GM19372 (cell line): ENCODE results near the gene PCDHGA1.

Experiments used
- ATAC-seq: cut with Tn5 transposase; IDR thresholded peaks from one replicate; pipeline ENCODE4 v1.9.1; 2021; ENCODE audit warnings: mild to moderate bottlenecking, low read depth, moderate library complexity; ENCODE audit not compliant: unreplicated experiment

The PCDHGA1 gene

DNA sequence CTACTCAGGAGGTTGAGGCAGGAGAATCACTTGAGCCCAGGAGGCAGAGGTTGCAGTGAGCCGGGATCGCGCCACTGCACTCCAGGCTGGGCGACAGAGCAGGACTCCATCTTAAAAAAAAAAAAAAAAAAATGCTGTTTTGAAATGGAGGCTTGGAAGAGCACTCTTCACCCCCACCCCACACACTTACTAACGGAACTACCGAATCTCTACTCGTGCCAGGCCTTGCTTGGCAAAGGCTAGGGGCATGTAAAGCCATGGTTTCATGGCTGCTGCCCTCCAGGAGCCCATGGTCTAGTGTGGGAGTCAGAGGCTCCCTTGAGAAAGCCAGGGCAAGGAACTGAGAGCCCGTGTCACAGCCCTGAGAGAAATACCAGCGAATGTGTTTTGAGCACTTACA, 179.8 kb downstream of the PCDHGA1 start:
- no peak for ATAC-seq

DNA sequence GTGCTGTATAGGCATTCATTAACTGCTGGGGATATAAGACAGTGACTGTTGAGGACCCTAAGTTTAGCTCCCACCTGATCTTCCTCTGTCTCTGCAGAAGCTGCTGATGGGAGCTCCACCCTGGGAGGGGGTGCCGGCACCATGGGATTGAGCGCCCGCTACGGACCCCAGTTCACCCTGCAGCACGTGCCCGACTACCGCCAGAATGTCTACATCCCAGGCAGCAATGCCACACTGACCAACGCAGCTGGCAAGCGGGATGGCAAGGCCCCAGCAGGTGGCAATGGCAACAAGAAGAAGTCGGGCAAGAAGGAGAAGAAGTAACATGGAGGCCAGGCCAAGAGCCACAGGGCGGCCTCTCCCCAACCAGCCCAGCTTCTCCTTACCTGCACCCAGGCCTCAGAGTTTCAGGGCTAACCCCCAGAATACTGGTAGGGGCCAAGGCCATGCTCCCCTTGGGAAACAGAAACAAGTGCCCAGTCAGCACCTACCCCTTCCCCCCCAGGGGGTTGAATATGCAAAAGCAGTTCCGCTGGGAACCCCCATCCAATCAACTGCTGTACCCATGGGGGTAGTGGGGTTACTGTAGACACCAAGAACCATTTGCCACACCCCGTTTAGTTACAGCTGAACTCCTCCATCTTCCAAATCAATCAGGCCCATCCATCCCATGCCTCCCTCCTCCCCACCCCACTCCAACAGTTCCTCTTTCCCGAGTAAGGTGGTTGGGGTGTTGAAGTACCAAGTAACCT, 180.7 kb downstream of the PCDHGA1 start:
- no peak for ATAC-seq

DNA sequence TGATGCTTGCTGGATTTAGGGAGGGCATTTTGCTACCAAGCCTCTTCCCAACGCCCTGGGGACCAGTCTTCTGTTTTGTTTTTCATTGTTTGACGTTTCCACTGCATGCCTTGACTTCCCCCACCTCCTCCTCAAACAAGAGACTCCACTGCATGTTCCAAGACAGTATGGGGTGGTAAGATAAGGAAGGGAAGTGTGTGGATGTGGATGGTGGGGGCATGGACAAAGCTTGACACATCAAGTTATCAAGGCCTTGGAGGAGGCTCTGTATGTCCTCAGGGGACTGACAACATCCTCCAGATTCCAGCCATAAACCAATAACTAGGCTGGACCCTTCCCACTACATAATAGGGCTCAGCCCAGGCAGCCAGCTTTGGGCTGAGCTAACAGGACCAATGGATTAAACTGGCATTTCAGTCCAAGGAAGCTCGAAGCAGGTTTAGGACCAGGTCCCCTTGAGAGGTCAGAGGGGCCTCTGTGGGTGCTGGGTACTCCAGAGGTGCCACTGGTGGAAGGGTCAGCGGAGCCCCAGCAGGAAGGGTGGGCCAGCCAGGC, 181.5 kb downstream of the PCDHGA1 start:
- no peak for ATAC-seq

DNA sequence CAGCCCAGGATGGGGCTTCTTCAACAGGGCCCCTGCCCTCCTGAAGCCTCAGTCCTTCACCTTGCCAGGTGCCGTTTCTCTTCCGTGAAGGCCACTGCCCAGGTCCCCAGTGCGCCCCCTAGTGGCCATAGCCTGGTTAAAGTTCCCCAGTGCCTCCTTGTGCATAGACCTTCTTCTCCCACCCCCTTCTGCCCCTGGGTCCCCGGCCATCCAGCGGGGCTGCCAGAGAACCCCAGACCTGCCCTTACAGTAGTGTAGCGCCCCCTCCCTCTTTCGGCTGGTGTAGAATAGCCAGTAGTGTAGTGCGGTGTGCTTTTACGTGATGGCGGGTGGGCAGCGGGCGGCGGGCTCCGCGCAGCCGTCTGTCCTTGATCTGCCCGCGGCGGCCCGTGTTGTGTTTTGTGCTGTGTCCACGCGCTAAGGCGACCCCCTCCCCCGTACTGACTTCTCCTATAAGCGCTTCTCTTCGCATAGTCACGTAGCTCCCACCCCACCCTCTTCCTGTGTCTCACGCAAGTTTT, 182.1 kb downstream of the PCDHGA1 start:
- peak; percentile 28 for ATAC-seq

DNA sequence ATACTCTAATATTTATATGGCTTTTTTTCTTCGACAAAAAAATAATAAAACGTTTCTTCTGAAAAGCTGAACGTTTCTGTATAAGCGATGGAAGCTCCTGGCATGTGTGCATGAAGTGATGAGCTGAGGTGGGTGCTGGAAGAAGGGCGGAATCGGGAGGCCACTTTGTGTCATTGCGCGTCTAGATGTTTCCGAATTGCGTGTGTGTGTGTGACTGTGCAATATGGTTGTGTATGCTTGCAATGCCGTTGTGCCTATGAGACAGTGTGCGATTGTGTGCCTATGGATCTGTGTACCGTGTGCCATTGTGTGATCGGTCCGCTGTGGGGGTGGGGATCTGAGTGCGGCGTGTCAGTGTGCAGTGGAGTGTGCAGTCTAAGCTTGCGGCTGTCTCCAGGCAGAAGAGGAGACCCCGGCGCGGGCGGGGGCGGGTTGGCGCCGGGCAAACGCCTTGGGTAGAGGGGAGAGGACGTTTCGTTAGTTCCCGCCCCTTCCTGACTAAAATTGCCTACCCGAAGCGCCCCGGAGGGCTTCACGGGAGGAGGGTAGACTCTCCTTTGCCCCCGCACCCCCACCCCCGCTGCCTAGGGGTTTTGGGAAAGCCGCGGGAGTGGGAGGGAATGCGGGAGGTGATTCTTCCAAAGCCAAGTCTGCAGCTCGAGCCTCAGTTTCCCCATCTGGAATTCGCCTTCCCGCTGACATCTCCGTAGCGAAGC, 182.8 kb downstream of the PCDHGA1 start:
- ATAC-seq: no peak

DNA sequence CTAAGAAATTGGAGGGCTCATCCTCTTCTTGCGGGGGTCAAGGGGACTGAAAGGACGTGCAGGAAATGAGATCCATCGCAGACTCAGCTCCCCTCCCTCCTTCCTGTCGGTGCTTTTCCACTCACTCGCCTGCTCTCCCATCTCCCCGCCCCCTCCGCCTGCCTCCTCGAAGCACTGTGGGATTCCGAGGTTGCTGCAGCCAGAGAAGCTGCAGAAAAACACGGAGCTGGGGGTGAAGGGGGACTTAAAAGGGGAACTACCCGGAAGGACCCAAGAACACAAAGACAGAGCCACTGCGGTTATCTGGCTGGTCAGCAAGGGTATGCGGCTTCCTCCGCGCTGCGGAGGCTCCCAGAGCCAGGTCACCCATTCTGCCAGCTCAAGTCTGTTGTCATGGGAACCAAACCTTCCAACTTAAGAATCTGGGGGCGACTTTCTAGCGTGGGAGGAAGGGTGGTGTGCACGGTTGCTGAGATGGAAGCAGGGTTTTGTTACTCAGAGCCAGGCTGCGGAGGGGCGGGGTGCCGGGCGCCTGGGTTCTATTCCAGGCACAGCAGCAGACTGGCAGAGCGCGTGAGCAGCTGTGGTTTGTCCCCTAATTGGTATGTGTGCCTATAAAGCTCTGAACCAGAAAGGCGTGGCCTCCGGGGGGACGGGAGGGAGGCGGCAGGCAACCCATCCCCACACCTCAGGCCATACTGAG, 183.5 kb downstream of the PCDHGA1 start:
- peak; percentile 32 for ATAC-seq

DNA sequence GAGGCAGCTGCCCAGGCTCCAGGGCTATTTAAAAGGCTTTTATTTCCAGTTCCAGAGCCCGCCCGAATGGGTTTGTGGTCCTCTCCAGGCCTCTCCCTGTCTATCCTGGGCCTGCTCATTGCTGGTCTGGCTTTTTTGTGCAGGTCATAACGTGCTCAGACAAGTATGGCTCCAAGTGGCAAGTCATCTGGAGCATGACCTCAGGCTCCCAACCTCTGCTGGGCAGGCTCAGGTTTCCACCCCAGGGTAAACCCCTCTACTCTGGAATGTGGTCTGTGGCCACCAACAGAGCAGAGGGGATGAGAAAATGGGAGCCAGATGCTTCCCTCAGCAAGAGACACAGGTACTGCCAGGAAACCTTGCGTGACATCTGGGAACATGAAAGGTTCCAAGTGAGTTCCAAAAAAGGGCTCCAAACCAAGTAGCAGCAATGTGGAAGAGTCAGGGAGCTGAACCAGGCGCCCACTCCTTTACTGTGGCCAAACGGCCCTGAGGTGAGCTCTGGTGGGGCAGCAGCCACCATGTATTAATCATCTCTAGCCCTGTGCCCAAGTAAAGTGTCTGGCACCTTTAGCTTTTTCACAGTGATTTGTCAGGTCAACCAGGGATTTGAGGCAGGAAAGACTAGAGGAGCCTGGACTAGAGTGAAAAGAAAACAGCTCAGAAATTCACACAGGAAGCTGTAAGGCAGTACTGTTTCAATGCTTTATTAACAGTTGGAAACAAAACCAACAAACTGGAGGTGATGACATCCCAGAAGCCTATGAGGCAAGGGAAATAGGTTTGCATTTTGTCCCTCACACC, 184.2 kb downstream of the PCDHGA1 start:
- peak; percentile 2 for ATAC-seq

DNA sequence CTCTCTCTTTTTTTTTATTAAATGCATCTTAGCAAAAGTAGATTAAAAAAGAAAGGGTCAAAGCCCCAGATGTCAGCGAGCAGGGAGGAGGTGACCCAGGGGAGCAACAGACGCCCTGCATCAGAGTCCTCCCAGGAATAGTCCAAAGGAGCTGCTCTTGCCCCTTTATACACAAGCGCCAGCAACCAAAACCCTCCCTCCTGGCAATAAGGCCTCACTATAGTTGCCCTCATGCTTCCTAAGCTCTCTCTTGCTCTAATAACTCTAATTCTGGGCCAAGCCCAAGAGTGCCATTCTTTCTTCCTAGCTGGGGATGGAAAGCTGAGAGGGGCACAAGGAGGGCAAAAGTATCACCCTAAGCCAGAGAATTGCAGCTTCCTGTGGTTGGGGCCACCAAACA, 184.8 kb downstream of the PCDHGA1 start:
- no peak for ATAC-seq

DNA sequence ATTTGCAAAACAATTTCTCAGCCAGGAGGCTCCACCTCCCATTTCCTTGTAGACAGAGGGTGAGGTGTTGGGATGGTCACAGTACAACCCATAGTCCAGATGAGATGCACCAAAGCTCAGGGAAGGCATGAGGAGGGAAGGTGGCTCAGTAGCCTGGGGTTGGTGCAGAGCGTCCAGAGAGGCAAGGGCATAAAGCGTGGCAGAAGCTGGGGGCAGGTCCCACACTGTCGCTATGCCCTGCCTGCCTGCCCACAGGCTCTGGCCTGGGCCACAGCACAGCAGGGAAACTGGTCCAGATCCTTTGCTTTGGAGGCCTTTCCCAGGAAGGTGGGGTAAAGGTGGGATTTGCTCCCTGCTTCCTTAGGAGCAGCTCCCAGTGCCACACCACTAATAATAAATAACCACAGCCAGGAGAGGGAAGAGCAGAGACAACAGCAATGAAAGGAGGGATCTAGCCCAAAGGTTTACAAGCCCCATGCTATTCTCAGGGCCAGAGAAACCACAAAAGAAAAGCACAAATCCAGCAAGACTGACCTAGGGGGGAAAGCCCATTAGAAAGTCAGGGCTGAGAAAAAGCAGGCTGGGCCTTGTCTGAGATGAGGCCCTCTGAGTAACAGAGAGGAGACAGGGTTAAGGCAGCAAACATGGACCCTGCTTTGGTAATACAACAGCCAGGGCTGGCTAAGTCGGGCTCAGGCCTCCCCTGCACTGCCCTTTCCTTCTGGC, 185.8 kb downstream of the PCDHGA1 start:
- ATAC-seq: no peak

DNA sequence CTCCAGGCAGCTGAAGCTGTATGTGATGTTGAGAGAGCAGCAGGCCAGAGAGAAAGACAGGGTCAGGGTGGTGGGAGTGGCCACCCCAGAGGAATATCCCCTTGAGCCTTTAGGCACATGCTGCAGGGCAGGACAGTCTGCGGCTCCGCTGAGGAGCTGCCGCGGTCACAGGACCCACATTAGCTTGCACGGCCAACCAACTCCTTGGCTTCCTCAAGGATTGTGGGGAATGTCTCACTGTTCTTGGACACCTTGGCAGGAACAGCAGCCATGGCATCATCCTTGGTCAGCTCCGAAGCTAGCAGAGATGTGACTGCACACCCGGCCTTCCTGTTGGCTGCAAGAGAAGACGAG, 186.3 kb downstream of the PCDHGA1 start:
- no peak for ATAC-seq

DNA sequence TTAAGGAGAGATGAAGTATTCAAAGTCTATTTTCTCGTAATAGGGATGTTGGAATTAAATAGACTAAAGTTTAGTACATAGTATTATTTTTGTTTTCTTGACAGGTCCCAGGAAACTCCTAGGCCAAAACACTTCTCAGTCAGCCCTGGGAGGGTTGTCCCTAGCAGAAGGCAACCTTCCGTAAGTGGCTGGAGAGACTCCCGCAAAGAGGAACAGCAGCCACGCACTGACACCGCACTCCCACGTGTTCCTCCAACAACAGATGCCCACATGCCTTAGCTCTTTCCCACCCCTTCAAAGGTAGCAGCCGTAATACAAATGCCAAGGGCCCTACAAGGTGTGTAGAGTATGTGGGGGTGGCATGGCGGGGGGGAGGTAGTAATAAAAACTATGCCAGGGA, 187.0 kb downstream of the PCDHGA1 start:
- ATAC-seq: no peak

DNA sequence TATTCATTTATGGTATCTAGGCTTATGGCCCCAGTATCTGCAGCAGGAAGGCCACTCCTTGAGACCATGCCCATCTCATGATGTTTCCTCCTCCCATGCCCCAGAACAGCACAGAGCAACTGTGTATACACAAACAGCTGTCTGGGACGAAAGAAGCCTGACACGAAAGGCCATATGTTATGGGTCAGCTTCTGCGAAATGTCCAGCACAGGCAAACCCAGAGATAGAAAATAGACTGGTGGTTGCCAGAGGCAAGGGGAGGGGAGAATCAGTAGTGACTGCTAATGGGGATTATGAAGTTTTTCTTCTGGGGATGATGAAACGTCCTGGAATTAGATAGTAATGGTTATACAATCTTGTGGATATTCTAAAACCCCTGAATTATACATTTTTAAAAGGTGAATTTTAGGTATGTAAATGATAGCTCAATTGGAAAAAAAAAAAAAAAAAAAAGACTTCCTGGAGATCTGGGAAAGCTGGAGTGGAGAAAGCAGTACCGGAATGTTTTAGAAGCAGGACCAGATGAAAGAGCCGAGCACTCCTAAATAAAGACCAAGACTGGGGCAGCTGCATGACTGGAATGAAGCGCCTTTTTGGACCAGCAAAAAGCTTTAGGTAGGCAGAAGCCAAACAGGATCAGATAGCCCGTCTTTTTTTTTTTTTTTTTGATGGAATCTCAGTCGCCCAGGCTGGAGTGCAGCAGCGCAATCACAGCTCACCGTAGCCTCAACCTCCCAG, 187.7 kb downstream of the PCDHGA1 start:
- no peak for ATAC-seq

DNA sequence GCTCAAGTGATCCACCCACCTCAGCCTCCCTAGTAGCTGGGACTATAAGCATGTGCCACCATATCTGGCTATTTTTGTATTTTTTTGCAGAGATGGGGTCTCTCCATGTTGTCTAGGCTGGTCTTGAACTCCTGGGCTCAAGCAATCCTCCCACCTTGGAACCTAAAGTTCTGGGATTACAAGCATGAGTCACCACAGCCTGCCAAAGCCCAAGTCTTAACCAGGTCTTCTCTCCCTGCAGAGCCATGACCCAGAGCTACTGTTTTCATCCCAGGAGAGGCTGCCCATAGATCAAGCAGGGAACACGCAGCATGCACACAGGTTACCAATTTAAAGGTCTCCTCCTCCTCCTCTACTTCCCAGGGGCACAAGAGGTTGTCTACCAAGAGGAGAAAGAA, 188.3 kb downstream of the PCDHGA1 start:
- no peak for ATAC-seq

DNA sequence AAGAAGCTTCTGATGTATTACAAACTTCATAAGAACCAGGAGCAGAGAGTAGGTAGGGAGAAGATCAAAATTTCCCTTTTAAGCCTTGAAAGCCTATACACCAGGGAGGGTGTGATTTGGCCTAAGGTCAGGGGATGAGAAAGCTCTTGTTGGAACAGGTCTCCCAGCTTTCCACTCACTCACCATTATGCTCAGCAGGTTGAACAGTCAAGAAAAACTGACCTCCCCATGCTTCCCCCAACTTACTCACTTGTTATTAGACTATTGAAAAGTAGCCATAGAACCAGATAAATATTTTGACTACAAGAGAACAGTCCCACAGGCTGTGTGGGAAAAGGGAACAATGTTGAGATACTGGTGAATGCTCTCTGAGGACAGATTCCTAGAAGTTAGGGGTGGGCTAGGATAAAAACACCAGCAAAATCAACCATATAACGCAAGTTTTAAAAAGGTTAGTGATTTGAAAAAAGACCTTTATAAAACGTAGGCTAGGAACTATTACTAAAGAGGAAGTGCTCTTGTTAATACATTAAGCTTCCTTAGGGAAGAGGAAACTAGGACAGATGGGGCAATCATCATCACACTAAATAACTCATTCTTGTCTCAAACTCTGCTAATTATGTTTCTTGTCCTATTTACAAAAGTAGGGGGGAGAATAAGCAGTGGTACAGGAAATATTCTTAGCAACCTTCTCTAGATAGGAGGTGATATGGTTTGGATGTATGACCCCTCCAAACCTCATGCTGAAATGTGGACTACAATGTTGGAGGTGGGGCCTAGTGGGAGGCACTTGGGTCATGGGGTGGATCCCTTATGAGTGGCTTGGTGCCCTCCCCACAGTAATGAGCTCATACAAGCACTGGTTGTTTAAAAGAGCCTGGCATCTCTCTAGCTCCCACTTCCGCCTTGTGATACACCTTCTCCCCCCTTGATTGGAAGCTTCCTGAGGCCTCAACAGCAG, 189.6 kb downstream of the PCDHGA1 start:
- ATAC-seq: no peak

DNA sequence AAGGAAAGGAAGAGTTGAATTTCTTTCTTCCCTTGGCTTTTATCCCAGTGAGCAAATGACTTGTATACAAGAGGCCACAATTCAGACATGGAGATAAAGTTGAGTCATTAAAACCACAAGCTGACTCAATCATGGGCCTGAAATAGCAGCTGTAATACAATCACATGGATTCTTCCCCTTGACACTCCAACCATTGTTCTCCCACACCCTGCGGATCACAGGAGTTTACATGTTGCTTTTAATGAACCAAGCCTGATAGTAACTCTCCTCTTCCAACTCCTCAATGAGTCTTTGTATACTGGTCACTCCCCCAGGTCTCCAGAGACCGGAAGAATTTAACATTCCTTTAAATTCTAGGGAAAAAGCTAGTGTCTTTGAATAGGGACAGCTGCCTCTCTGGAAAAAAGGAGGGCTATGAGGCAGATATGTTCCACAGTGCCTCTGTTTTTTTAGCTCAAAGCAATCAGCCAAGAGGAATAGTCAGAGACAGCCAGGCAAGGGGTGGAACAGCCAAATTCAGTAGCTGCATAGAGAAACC, 191.0 kb downstream of the PCDHGA1 start:
- no peak for ATAC-seq

DNA sequence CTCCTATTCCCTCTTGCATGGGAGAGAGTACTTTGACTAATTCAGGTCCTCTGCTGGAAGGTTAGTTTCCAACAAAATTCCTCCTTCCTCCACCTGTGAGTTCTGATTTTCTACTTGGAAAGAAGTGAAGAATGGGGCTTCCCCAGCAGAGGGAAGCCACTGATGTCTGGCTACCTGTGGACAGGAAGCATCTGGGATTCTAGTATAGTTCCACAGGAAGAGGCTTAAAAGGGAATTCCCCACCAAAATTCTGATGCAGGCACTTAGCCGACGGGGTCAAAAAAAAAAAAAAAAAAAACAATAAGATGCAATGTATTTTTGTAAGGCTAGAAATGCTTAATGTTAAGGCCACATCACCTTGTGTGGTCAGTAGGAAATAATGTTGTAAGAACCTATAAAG, 192.0 kb downstream of the PCDHGA1 start:
- no peak for ATAC-seq

DNA sequence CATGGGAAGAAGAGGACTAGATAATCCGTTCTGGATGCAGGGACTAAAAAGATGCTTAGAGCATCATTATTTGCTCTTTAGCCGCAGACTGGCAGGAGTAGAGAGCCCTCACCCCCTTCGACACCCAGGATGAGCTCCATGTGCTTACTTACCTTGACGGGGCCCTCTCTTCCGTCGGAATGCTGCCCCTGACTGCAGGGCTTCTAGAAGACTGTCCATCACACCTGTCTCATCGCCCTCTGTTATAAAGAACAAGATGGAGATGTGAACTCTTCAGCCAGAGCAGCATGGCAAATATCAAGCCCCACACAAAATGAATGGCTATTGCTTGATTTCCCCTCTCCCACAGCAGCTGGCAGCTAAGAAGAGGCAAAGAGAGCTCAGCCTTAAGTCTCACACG, 193.7 kb downstream of the PCDHGA1 start:
- ATAC-seq: no peak
